SK-N-MC (cell line): Measurements from ENCODE around the gene SREBF1.

Source experiments
- EZH2 ChIP-seq: fragments of 200-600 bp; sonication (generic); IDR thresholded peaks from one replicate; pipeline ENCODE4 v1.6.1; 2017; ENCODE audit warnings: antibody characterized with exemption
- POLR2AphosphoS5 ChIP-seq: IDR thresholded peaks from 2 replicates; pipeline ENCODE4 v1.6.1; 2012; ENCODE audit warnings: mild to moderate bottlenecking, low read depth, low read length, borderline replicate concordance

- TF ChIP-seq POLR2AphosphoS5, result no peak
- TF ChIP-seq EZH2, result no peak
These were observed 19.8 kb downstream of the SREBF1 start for GRCh38 chr17:17816831-17817551.
